ENCODE measurements around the gene CEP170. TPM values are rescaled to one million over a fixed set of nuclear protein-coding genes. Genes with fewer than 3 reads are reported as not detected.

CEP170 gene
- total and polyA plus RNA-seq, 2 experiments from 2014 or later: 22.9 to 37.3 TPM

DNA sequence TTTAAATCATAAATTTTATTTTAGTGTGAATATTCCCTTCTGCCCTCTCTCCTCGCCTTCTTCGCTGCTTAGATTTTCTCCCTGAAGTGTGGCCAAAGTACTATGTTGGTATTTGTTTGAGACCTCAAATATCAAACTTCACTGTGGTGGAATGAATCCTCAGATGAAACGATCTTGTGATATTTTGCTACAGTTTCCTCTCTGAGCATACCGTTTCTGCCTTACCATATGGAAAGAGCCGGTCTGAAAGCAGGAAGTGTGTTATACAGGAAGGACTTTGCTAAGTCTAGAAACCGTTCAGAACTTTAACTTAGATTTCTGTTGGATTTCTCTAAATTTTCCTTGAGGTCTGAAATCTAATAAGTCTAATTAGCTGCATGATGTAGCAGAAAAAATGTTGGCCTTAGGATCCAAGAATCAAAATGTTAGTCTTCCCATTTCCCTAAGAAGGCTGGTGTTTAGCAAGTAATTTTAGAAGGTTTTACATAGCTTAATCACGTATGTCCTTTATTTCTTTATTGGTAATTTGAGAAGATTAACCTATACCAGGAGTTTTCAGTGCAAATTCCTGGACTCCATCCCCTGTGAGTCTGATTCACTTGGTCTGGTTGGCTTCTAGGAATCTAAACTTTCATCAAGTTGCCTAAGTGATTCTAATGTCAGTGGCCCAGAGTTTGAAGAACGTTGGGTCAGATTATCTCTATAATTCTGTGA, 31.5 kb upstream of the CEP170 start:
- 61% methylated on average over 8 of the region's 8 CpGs for WGBS (ENCODE audit: low lambda C conversion rate, missing lambda C conversion rate)
- Histone ChIP-seq H3K36me3 (replicated peaks; ENCODE audit: insufficient read depth, low read depth) (no peaks in the 10 kb centered on the region), H3K4me1 (ENCODE audit: insufficient read depth) (no peaks in the 10 kb centered on the region), H3K27ac (no peak overlapping the region), H3K4me2 (no peak overlapping the region), H3K27me3 (no peaks in the 10 kb centered on the region), H3K9me3 (ENCODE audit: low read depth) (no peaks in the 10 kb centered on the region), H3K9me2 (replicated peaks; ENCODE audit: insufficient read depth) (no peaks in the 10 kb centered on the region), H3K79me2 (no peaks in the 10 kb centered on the region), H3K4me3 (no peak overlapping the region), H2AFZ (no peak overlapping the region), H4K20me1 (ENCODE audit: insufficient read depth, poor library complexity, severe bottlenecking) (no peaks in the 10 kb centered on the region)
- no peak for DNase-seq (ENCODE audit: low spot score)
- TF ChIP-seq, protein P1, sequence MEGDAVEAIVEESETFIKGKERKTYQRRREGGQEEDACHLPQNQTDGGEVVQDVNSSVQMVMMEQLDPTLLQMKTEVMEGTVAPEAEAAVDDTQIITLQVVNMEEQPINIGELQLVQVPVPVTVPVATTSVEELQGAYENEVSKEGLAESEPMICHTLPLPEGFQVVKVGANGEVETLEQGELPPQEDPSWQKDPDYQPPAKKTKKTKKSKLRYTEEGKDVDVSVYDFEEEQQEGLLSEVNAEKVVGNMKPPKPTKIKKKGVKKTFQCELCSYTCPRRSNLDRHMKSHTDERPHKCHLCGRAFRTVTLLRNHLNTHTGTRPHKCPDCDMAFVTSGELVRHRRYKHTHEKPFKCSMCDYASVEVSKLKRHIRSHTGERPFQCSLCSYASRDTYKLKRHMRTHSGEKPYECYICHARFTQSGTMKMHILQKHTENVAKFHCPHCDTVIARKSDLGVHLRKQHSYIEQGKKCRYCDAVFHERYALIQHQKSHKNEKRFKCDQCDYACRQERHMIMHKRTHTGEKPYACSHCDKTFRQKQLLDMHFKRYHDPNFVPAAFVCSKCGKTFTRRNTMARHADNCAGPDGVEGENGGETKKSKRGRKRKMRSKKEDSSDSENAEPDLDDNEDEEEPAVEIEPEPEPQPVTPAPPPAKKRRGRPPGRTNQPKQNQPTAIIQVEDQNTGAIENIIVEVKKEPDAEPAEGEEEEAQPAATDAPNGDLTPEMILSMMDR (IDR thresholded peaks at IDR 0.05; ENCODE audit: poor library complexity): no peak
- no peak for TF ChIP-seq EZH2phosphoT487 (IDR thresholded peaks at IDR 0.05; ENCODE audit: low read depth, severe bottlenecking, unreplicated experiment)
- no peak for TF ChIP-seq EZH2 (IDR thresholded peaks at IDR 0.05; ENCODE audit: borderline replicate concordance)

DNA sequence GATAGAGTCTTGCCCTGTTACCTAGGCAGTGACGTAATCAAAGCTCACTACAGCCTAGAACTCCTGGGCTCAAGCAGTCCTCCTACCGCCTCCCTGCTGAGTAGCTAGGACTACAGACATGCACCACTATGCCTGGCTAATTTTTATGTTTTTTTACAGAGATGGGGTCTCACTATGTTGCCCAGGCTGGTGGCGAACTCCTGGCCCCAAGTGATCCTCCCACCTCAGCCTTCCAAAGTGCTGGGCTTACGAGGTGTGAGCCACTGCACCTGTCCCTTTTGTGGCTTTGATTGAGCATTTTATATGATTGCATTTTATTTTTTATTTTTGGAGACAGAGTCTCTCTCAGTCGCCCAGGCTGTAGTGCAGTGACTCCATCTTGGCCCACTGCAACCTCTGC, 26.6 kb upstream of the CEP170 start:
- Histone ChIP-seq H3K36me3 (replicated peaks; ENCODE audit: insufficient read depth, low read depth) (no peaks in the 10 kb centered on the region), H2AFZ (no peak overlapping the region), H3K27ac (no peak overlapping the region), H4K20me1 (ENCODE audit: insufficient read depth, poor library complexity, severe bottlenecking) (no peaks in the 10 kb centered on the region), H3K27me3 (no peaks in the 10 kb centered on the region), H3K79me2 (no peaks in the 10 kb centered on the region), H3K4me1 (ENCODE audit: insufficient read depth) (no peaks in the 10 kb centered on the region), H3K4me3 (no peak overlapping the region), H3K9me3 (ENCODE audit: low read depth) (no peaks in the 10 kb centered on the region), H3K9me2 (replicated peaks; ENCODE audit: insufficient read depth) (no peaks in the 10 kb centered on the region), H3K4me2 (no peak overlapping the region)
- 96% methylated on average over 5 of the region's 5 CpGs for WGBS (ENCODE audit: low lambda C conversion rate, missing lambda C conversion rate)
- no peak for DNase-seq (ENCODE audit: low spot score)
- TF ChIP-seq, protein P1 (IDR thresholded peaks at IDR 0.05; ENCODE audit: poor library complexity): no peak
- TF ChIP-seq EZH2phosphoT487 (IDR thresholded peaks at IDR 0.05; ENCODE audit: low read depth, severe bottlenecking, unreplicated experiment): no peak
- no peak for TF ChIP-seq EZH2 (IDR thresholded peaks at IDR 0.05; ENCODE audit: borderline replicate concordance)

DNA sequence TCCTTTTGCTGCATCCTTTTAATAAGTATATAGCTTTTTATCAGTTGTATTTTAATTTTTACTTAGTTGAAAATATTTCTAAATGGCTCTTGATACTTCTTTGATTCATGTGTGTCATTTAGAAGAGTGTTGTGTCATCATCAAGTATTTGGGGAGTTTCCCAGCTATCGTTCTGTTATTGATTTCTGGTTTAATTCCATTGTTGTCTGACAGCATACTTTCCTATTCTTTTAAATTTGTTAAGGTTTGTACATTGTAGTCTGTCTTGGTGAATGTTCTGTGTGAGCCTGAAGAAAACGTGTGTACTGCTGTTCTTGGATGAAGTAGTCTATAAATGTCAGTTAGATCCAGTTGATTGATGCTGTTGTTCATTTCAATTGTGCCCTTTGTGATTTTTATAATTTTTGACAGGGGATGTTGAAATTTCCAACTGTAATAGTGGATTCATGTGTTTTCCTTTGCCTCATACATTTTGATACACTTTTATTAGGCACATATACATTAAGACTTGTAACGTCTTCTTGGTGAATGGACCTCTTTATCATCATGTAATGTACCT, 25.6 kb upstream of the CEP170 start:
- no peak for DNase-seq (ENCODE audit: low spot score)
- no peaks in the 10 kb centered on the region for H3K79me2 ChIP-seq
- TF ChIP-seq, protein P1 (IDR thresholded peaks at IDR 0.05; ENCODE audit: poor library complexity): no peak
- no peak for TF ChIP-seq EZH2 (IDR thresholded peaks at IDR 0.05; ENCODE audit: borderline replicate concordance)
- TF ChIP-seq EZH2phosphoT487 (IDR thresholded peaks at IDR 0.05; ENCODE audit: low read depth, severe bottlenecking, unreplicated experiment): no peak
- H2AFZ ChIP-seq: no peak overlapping the region
- H3K36me3 ChIP-seq (replicated peaks; ENCODE audit: insufficient read depth, low read depth): no peaks in the 10 kb centered on the region
- no peaks in the 10 kb centered on the region for H3K9me3 ChIP-seq (ENCODE audit: low read depth)
- H3K27ac ChIP-seq: no peak overlapping the region
- no peaks in the 10 kb centered on the region for H3K27me3 ChIP-seq
- no peaks in the 10 kb centered on the region for H3K4me1 ChIP-seq (ENCODE audit: insufficient read depth)
- H4K20me1 ChIP-seq (ENCODE audit: insufficient read depth, poor library complexity, severe bottlenecking): no peaks in the 10 kb centered on the region
- H3K9me2 ChIP-seq (replicated peaks; ENCODE audit: insufficient read depth): no peaks in the 10 kb centered on the region
- WGBS (ENCODE audit: low lambda C conversion rate, missing lambda C conversion rate): 79% methylated on average over 3 of the region's 3 CpGs
- no peak overlapping the region for H3K4me3 ChIP-seq
- H3K4me2 ChIP-seq: no peak overlapping the region
